Measurements from ENCODE around the gene LPO.

Gene LPO

DNA sequence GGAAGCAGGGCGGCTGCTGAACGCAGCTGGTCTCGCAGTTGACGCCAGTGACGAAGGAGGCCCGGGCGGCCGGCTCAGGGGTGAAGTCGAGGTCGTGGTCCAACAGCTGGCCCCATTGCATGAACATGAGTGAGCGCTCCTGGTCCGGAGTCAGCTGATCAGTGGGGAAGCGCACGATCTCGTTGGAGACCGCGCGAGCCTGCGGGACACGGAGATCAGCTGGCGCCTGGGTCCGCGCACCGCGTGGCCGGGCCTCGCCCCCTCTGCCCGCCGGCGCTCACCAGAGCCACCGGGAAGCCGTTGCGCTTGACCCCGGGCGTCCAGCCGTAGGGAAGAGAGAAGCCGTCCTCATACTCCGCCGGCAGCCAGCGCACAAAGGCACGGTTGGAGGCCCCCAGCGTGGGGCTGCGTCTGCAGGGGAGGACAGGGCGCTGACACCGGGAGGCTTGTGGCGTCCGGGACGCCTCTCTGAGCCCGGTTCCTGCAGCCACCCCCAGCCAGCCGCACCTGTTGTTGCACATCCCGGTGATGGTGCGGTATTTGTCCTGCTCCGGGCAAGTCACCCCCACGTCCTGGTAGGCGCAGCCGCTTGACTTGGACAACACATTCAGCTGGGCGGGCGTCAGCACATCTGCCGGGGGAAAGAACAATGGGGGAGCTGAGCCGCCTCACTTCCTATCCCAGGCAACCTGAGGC lies 40.8 kb downstream of the LPO start:
- Mint-ChIP-seq H3K27ac (no peak overlapping the region), H3K4me3 (no peak overlapping the region), H3K36me3 (ENCODE audit: low read depth) (no peaks in the 10 kb centered on the region), H3K9me3 (no peaks in the 10 kb centered on the region), H3K27me3 (ENCODE audit: low read depth) (peaks cover 9% of the 10 kb centered on the region), H3K4me1 (no peaks in the 10 kb centered on the region)
- TF ChIP-seq, protein P1, sequence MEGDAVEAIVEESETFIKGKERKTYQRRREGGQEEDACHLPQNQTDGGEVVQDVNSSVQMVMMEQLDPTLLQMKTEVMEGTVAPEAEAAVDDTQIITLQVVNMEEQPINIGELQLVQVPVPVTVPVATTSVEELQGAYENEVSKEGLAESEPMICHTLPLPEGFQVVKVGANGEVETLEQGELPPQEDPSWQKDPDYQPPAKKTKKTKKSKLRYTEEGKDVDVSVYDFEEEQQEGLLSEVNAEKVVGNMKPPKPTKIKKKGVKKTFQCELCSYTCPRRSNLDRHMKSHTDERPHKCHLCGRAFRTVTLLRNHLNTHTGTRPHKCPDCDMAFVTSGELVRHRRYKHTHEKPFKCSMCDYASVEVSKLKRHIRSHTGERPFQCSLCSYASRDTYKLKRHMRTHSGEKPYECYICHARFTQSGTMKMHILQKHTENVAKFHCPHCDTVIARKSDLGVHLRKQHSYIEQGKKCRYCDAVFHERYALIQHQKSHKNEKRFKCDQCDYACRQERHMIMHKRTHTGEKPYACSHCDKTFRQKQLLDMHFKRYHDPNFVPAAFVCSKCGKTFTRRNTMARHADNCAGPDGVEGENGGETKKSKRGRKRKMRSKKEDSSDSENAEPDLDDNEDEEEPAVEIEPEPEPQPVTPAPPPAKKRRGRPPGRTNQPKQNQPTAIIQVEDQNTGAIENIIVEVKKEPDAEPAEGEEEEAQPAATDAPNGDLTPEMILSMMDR (IDR thresholded peaks at IDR 0.05; ENCODE audit: unreplicated experiment in 3 of 3): no peak

DNA sequence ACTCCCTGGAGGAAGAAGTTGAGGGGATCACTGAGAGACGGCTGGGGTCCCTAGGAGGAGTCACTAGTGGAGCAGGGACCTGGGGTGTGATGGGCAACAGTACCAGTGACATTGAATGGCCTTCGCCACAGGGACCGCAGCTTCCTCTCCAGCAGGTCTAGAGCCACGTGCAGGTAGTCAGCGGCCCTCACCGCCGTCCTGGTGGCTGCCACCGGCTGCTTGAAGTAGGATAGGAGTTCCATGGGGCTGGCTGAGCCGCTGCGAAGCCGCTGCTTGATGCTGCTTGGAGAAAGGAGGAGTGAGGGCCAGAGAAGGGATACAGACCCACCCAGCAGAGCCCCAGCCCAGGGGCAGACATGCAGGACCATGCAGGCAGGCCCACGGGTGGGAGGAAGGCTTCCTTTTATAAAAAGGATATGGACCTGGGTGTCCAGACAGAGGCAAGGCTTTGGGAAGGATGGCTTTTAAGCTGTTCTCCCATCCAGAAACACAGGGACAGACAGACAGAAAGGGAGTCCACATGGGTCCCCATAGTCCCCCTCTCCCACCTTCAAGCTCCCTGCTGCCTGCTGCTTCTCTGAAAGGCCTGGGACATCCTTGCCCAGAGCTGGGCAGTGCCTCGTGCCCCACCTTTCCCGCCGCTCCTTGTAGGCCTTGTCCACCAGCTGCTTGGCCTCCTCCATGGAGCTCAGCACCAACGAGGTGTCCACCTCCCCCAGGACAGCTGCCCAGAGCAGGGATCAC lies 41.5 kb downstream of the LPO start:
- Mint-ChIP-seq H3K9me3 (no peaks in the 10 kb centered on the region), H3K4me1 (no peaks in the 10 kb centered on the region), H3K27ac (no peak overlapping the region), H3K27me3 (ENCODE audit: low read depth) (peaks cover 15% of the 10 kb centered on the region), H3K36me3 (ENCODE audit: low read depth) (no peaks in the 10 kb centered on the region), H3K4me3 (no peak overlapping the region)
- TF ChIP-seq, protein P1 (IDR thresholded peaks at IDR 0.05; ENCODE audit: unreplicated experiment in 3 of 3): no peak

DNA sequence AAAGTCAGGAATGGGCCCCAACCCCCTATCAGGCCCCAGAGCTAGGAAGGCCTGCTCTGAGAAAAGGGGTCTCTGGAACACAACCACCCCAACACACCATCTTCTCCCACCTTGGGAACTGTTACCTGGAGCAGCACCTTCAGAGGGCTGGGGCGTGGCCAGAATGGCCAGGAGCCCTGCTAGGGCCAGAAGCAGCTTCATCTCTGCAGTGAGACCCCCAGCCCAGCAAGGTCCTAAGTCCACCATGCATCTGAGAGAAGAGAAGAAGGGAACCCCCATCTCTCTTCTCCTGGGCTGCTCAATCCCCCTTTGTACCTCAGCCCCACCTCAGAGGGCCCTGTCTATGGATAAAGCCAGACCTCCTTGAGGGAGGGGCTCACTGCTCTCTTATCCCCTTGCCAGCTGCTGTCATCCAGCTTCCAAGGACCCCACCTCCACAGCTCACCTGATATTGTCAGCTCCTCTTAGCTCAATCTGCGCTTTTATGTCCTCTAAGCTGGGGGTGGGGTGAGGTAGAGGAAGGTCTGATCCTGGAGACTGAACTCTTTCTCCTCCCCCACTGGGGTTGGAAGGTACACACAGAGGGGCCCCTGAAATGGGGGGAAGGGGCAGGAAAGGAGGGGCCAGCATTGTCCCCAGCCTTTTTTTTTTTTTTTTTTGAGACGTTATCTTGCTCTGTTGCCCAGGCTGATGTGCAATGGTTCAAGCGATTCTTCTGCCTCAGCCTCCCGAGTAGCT lies 42.3 kb downstream of the LPO start, which contains the start of gene MPO:
TSS of gene MPO (minus strand) at position 456 of the 738 bp plus-strand sequence. CDS start at position 279, 177 bp downstream.
- Mint-ChIP-seq H3K9me3 (no peaks in the 10 kb centered on the region), H3K4me1 (no peaks in the 10 kb centered on the region), H3K36me3 (ENCODE audit: low read depth) (no peaks in the 10 kb centered on the region), H3K4me3 (no peak within 1 kb of the TSS), H3K27me3 (ENCODE audit: low read depth) (peaks cover 20% of the 10 kb centered on the region), H3K27ac (no peak within 1 kb of the TSS)
- TF ChIP-seq, protein P1 (IDR thresholded peaks at IDR 0.05; ENCODE audit: unreplicated experiment in 3 of 3): no peak

DNA sequence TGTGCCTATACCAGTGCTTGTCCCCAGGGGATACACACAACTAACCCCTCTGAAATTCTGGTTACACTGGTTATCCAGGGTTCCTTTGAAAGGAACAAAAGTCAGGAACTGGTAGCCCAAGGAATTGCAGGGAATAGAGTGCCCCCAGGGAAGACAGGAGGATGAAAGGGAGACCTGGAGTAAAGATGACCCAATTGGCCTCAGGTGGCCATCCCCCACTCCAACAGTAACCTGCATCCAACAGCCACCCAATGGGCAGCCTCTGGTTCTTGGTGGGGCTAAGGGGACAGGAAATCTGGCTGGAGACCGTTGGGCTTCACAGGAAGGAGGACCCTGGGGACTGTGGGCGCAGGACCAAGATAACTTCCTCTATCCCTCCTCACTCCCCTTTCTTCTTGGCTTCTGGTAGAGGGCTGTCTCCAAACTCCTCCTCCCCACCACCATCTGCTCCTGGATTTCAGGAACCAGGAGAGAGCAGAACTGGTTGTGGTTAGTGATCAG lies 43.2 kb downstream of the LPO start:
- Mint-ChIP-seq H3K27me3 (ENCODE audit: low read depth) (peaks cover 20% of the 10 kb centered on the region), H3K4me3 (no peak overlapping the region), H3K4me1 (no peaks in the 10 kb centered on the region), H3K36me3 (ENCODE audit: low read depth) (no peaks in the 10 kb centered on the region), H3K27ac (no peak overlapping the region), H3K9me3 (no peaks in the 10 kb centered on the region)
- TF ChIP-seq, protein P1 (IDR thresholded peaks at IDR 0.05; ENCODE audit: unreplicated experiment in 3 of 3): no peak

DNA sequence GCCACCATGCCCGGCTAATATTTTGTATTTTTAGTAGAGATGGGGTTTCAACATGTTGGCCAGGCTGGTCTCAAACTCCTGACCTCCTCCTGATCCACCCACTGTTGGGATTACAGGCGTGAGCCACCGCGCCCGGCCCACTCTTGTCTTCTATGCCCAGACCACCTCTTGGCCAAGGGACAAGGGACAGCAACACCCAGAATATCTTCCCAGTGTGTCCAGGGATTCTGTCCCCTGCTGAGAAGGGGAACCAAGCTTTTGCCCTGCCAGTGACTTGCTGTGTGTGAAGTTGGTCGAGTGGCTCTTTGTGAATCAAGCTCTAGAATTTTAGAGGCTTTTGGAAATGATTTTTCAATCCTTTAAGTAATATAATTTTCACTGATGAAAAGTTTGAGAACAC lies 44.1 kb downstream of the LPO start:
- no peak overlapping the region for H3K27ac Mint-ChIP-seq
- H3K4me1 Mint-ChIP-seq: no peaks in the 10 kb centered on the region
- H3K9me3 Mint-ChIP-seq: no peaks in the 10 kb centered on the region
- H3K27me3 Mint-ChIP-seq (ENCODE audit: low read depth): peaks cover 20% of the 10 kb centered on the region
- no peak overlapping the region for H3K4me3 Mint-ChIP-seq
- TF ChIP-seq, protein P1 (IDR thresholded peaks at IDR 0.05; ENCODE audit: unreplicated experiment in 3 of 3): no peak
- H3K36me3 Mint-ChIP-seq (ENCODE audit: low read depth): no peaks in the 10 kb centered on the region

All from nephron (organoid).